Keratinocyte (primary cell): ENCODE data around the gene WFS1. TPM values are rescaled to one million over a fixed set of nuclear protein-coding genes. Genes with fewer than 3 reads are reported as not detected.

Experiments used
- DNase-seq: peaks from one replicate; pipeline ENCODE4 v3.0.0-alpha.2; 2011; ENCODE audit warnings: low read depth, missing footprints, low spot score
- FAIRE-seq: peaks from 2 replicates; lab custom pipeline; 2011; peaks lifted over from hg19 to GRCh38; lab: Jason Lieb, UNC
- H2AFZ ChIP-seq: 2 replicates; pipeline ENCODE4 v1.6.0; 2012; ENCODE audit warnings: low read length, control low read depth, inconsistent platforms; ENCODE audit not compliant: control insufficient read depth
- H3K27ac ChIP-seq: 2 replicates; pipeline ENCODE4 v1.5.1; 2011; ENCODE audit warnings: low read length; ENCODE audit not compliant: control insufficient read depth, insufficient read depth
- H3K27me3 ChIP-seq: 3 replicates; pipeline ENCODE4 v1.6.0; 2011; ENCODE audit warnings: low read length; ENCODE audit not compliant: control insufficient read depth, insufficient read depth; ENCODE audit errors: extremely low read depth
- H3K36me3 ChIP-seq, 2 experiments: 2 replicates in 1 of 2; 3 replicates in 1 of 2; pipeline ENCODE4 v1.5.1; 2011; ENCODE audit warnings: low read length in 2 of 2, mild to moderate bottlenecking in 1 of 2; ENCODE audit not compliant: control insufficient read depth in 2 of 2, insufficient read depth in 2 of 2; ENCODE audit errors: extremely low read depth in 1 of 2
- H3K4me1 ChIP-seq: 3 replicates; pipeline ENCODE4 v1.5.1; 2011; ENCODE audit warnings: low read length; ENCODE audit not compliant: control insufficient read depth, insufficient read depth; ENCODE audit errors: extremely low read depth
- H3K4me2 ChIP-seq: 3 replicates; pipeline ENCODE4 v1.6.0; 2011; ENCODE audit warnings: low read depth, low read length; ENCODE audit not compliant: control insufficient read depth, insufficient read depth; ENCODE audit errors: extremely low read depth
- H3K4me3 ChIP-seq, 3 experiments: fragments of 200-600 bp in 1 of 3; sonication (generic) in 1 of 3; 2 replicates in 2 of 3; 3 replicates in 1 of 3; pipeline ENCODE4 v1.5.1; 2011 to 2016; ENCODE audit warnings: low read length in 3 of 3, mild to moderate bottlenecking in 3 of 3, control low read depth in 2 of 3, inconsistent platforms in 1 of 3, low read depth in 1 of 3, mixed read lengths in 1 of 3, mixed run types in 1 of 3, moderate library complexity in 1 of 3; ENCODE audit not compliant: control insufficient read depth in 2 of 3, insufficient read depth in 2 of 3; ENCODE audit errors: extremely low read depth in 1 of 3
- H3K79me2 ChIP-seq: 2 replicates; pipeline ENCODE4 v1.6.0; 2012; ENCODE audit warnings: low read length; ENCODE audit not compliant: control insufficient read depth, insufficient read depth
- H3K9ac ChIP-seq: 3 replicates; pipeline ENCODE4 v1.6.0; 2011; ENCODE audit warnings: low read length; ENCODE audit not compliant: control insufficient read depth, insufficient read depth; ENCODE audit errors: extremely low read depth
- H3K9me1 ChIP-seq: 3 replicates; pipeline ENCODE4 v1.6.0; 2011; ENCODE audit warnings: low read length; ENCODE audit not compliant: control insufficient read depth, insufficient read depth; ENCODE audit errors: extremely low read depth
- H3K9me3 ChIP-seq: 2 replicates; pipeline ENCODE4 v1.5.1; 2012; ENCODE audit warnings: low read depth, low read length; ENCODE audit not compliant: control insufficient read depth
- H4K20me1 ChIP-seq: 3 replicates; pipeline ENCODE4 v1.6.0; 2011; ENCODE audit warnings: low read length; ENCODE audit not compliant: control insufficient read depth, insufficient read depth; ENCODE audit errors: extremely low read depth
- CTCF ChIP-seq, 3 experiments: IDR thresholded peaks in 1 of 3; conservative IDR thresholded peaks in 1 of 3; optimal IDR thresholded peaks in 1 of 3; 2 replicates in 2 of 3; 3 replicates in 1 of 3; pipeline versions ENCODE3 to v1.5.1; 2011; ENCODE audit warnings: low read length in 3 of 3, mild to moderate bottlenecking in 3 of 3, moderate library complexity in 2 of 3, control low read depth in 1 of 3, inconsistent platforms in 1 of 3; ENCODE audit not compliant: insufficient read depth in 2 of 3; ENCODE audit errors: extremely low read depth in 1 of 3
- EZH2 ChIP-seq: IDR thresholded peaks from one replicate; pipeline ENCODE4 v1.6.1; 2012; ENCODE audit warnings: inconsistent platforms, mild to moderate bottlenecking, low read length, moderate library complexity
- dilution Hi-C: fragments of 300-500 bp; cut with MboI; formaldehyde crosslinking; loops from one replicate; pipeline ENCODE4 v1.7.0; 2020; ENCODE audit warnings: low sequenced_read_pairs; ENCODE audit not compliant: extremely low pct_ligation_motif_present
- polyA plus RNA-seq, 5 experiments: library from polyadenylated mRNA; depleted of rRNA in 3 of 5; stranded (reverse) in 3 of 5; stranded (forward) in 1 of 5; unstranded in 1 of 5; fragments of >200 nt; gene quantifications; 1 replicate in 1 of 5; 2 replicates in 3 of 5; 3 replicates in 1 of 5; pipeline versions ENCODE4 v1.2.1 to v1.2.3, GENCODE V29; 2011 to 2012; ENCODE audit warnings: missing spikeins in 2 of 5, low read depth in 1 of 5, low replicate concordance in 1 of 5

WFS1 gene
- polyA plus RNA-seq, 1 donor (not counting 4 experiments of a cell fraction or from before 2014, with no cell fraction given): 7.0 TPM

GRCh38 chr4:6263526-6264224 is 6.0 kb upstream of the WFS1 start:
- H2AFZ ChIP-seq: no peak overlapping the region
- H4K20me1 ChIP-seq: no peaks in the 10 kb centered on the region
- DNase-seq (no peak), FAIRE-seq (no peak)
- H3K4me3 ChIP-seq: no peak overlapping the region
- dilution Hi-C loops: no loop called here
- H3K27me3 ChIP-seq: no peaks in the 10 kb centered on the region
- TF ChIP-seq EZH2: no peak
- no peak for TF ChIP-seq CTCF (optimal IDR thresholded peaks at IDR 0.05 in 1 of 3, IDR thresholded peaks at IDR 0.05 in 1 of 3, conservative IDR thresholded peaks at IDR 0.05 in 1 of 3; ENCODE audit: extremely low read depth in 1 of 3, insufficient read depth in 2 of 3, low read length in 3 of 3)
- H3K9me3 ChIP-seq: no peaks in the 10 kb centered on the region
- H3K79me2 ChIP-seq: no peaks in the 10 kb centered on the region
- no peak overlapping the region for H3K4me2 ChIP-seq
- H3K27ac ChIP-seq: no peak overlapping the region
- no peaks in the 10 kb centered on the region for H3K4me1 ChIP-seq
- no peaks in the 10 kb centered on the region for H3K9me1 ChIP-seq
- no peak overlapping the region for H3K9ac ChIP-seq
- no peaks in the 10 kb centered on the region for H3K36me3 ChIP-seq

GRCh38 chr4:6264225-6264540 is 5.5 kb upstream of the WFS1 start:
- peak; percentile 45 to 79 (median 76) for TF ChIP-seq CTCF (optimal IDR thresholded peaks at IDR 0.05 in 1 of 3, IDR thresholded peaks at IDR 0.05 in 1 of 3, conservative IDR thresholded peaks at IDR 0.05 in 1 of 3; ENCODE audit: extremely low read depth in 1 of 3, insufficient read depth in 2 of 3, low read length in 3 of 3)
- TF ChIP-seq EZH2: no peak
- no peaks in the 10 kb centered on the region for H3K9me1 ChIP-seq
- no peak overlapping the region for H3K4me2 ChIP-seq
- H3K36me3 ChIP-seq: no peaks in the 10 kb centered on the region
- no peaks in the 10 kb centered on the region for H3K79me2 ChIP-seq
- dilution Hi-C loops: no loop called here
- FAIRE-seq: peak; percentile 23
- no peaks in the 10 kb centered on the region for H3K4me1 ChIP-seq
- no peaks in the 10 kb centered on the region for H3K9me3 ChIP-seq
- no peak overlapping the region for H3K4me3 ChIP-seq
- H3K27me3 ChIP-seq: no peaks in the 10 kb centered on the region
- no peak overlapping the region for H3K9ac ChIP-seq
- H2AFZ ChIP-seq: no peak overlapping the region
- no peak for DNase-seq
- H3K27ac ChIP-seq: no peak overlapping the region
- no peaks in the 10 kb centered on the region for H4K20me1 ChIP-seq
